Measurements from ENCODE around the gene SPDYA.
A peak's percentile ranks its signal among the peaks of the same experiment; 100 is the strongest.
"Not testable (repeated sequence)": the region's sequence is repeated elsewhere in the genome, so short reads cannot be mapped to it uniquely, and the experiment has no call there.

The SPDYA gene

DNA sequence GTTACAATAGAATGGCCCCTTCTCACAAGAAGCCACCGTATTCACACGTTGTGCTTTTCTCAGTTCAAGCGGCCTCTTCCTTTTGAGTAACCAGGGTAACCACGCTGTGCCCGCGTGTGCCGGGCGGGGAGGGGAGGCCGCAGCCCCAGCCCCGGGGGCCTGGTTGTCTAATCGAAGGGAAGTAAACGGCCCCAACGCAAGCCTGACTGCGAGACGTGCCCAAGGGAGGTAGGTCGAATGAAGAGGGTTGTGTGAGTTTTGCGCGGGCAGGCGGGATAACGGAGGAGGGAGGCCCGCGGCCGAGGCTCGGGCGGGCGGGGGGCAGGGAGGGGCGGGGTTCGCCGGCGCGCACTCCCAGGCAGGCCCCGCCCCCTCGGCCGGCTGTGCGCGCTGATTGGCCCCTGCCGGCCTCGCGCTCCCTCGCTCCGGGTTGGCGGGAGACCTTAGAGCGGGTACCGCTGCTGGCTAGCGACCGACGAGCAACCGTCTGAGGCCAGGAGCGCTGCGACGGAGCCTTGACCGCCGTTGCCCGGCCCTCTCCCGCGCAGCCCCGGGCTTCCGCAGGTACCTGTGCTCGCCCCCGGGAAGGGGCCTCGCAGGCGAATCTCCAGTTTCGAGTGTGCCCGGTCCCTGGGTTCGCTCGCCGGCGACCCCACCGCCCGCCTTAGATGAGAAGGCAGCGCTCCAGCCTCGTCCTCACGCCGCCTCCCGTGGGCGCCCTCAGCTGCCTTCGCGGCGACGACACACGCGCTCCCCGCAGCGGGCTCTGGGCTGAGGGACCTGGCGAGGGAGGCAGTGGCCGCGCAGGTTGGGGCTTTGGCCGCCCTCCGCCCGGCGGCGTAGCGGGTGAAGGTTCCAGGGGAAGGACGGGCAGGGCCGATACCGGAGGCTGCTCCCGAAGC lies at the start of gene SPDYA:
SPDYA (plus strand) TSS at position 451 of the 902 bp plus-strand sequence. CDS start 5,181 bp downstream, outside the sequence.
- DNase-seq (ENCODE audit: low read depth) = no peak

DNA sequence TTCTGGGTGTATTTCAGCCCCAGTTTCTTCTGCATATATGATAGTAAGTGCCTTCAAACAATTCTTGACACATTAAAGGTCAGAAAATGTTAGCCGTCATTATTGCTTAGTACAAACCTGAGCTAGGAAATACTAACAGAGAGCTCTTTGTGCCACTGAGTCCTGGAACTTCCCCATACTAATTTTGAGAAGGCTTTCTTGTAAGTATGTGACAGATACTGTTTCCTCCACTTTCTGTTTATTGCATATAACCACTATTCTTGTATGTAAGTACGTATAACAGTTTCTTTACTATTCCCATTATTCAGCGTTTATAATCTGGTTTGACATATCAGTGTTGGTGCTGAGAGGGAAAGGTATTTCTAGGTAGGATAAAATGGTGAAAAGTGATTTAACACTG lies 49.2 kb upstream of the SPDYA start:
- no peak for DNase-seq (ENCODE audit: low read depth)

DNA sequence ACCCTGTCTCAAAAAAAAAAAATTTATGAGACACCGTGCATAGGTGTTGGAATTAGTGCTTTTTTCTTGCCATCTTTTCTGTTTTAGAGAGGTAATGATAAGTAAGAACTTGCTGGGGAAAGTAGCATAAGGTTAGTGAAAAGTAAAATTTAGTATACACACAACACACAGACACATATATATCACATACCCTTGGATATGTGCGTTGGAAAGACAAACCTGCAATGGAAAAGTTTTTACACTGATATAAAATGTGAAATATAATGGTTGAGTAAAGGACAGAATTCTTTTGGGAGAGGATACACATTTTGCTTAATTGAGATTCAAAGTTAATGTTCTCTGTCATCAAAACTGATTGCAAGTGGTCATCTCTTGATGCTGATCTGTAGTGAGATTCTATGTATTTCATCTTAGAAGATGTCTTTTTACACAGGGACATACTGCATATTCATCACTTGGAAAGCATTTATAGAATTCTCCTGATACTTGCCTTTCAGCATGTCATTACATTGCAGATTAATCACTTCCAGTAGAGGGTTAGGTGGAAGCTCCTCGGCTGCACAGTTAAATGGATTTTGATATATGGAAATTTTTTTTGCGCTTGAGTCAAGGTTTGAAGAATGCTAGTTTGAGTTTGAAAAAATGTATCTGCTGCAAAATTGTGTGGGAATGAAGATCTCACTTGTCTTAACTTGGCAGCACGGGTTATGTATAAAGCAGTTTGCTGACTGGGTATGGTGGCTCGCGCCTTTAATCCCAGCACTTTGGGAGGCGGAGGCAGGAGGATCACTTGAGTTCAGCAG lies 45.5 kb upstream of the SPDYA start:
- DNase-seq (ENCODE audit: low read depth) = peak; percentile 51

DNA sequence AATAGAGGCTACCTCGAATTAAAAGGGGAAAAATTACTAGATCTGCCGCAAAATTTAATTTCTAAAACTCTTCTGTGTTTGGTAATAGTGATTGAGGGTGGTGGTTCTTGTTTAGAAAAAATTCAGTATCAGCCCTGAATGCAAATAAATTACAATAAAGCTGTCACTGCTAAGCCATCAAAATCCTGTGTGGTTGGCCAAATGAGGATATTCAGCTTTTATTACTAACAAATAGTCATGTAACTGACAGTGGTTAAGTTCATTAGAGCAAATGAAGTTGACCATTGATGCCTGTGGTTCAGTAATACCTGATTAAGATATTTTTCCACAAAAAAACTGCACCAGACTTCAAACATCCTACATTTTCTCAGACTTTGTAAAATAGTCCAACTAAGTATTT lies 44.6 kb upstream of the SPDYA start:
- no peak for DNase-seq (ENCODE audit: low read depth)

DNA sequence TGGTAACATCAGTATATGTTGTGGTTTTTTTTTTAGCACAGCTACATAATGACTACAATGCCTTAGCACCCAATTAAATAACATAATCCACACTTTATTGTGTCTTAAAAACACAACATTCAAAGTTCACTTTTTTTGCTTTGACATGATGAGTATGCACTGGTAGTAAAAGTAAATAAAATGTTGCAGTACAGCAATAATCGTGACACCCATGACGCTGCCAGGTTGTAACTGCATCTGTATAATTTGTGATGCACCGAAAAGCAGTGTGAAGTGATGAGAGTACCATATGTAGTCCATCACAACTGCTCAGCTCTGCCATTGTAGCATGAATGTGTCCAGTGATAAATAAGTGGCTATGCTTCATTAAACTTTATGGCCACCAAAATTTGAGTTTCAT lies 43.3 kb upstream of the SPDYA start:
- DNase-seq (ENCODE audit: low read depth) = no peak

DNA sequence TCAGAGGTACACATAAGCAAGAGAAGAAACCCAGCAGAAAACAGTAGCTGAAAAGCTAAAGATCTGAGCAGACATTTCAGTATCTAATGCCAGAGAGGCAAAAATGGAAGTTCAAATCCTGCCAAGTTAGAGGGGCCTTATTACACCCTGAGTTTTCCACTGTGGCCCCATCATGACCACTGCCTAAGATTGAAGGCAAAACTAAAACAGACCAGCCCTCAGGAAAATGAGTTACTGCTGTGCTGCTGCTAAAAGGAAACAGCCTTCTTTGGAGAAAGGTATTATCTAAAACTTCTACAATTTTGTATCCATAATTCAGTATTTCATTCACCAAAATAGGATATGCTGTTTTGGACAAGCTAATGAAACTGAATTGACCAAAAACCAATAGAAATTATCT lies 42.2 kb upstream of the SPDYA start:
- DNase-seq (ENCODE audit: low read depth) = no peak

DNA sequence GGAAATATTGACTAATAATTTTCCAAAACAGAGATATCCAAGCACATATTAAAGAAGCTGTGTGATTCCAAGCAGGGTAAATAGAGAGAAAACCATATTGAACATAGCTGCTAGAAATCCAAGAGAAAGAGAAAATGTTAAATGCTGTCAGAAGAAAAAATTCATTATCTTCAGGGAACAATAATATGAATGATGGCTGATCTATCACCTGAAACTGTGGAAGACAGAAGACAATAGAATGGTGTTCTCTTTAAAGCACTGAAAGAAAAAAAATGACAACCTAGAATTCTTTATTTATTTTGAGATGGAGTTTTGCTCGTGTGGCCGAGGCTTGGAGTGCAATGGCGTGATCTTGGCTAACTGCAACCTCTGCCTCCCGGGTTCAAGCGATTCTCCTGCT lies 41.7 kb upstream of the SPDYA start:
- DNase-seq (ENCODE audit: low read depth) = no peak

DNA sequence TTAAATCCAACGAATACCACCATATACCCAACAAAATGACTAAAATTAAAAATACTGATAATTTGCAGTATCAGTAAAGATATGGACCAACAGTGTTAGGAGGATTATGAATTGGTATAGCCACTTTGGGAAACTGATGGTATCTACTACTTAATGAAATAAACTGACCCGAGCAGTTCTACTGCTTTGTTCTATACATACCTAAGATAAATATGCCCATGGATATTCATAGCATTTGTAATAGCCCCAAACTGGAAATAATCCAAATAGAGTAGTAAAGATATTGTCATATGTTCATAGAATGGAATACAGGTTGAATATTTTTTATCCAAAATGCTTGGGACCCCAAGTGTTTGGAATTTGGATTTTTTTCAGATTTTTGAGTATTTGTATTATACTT lies 38.3 kb upstream of the SPDYA start:
- no peak for DNase-seq (ENCODE audit: low read depth)

DNA sequence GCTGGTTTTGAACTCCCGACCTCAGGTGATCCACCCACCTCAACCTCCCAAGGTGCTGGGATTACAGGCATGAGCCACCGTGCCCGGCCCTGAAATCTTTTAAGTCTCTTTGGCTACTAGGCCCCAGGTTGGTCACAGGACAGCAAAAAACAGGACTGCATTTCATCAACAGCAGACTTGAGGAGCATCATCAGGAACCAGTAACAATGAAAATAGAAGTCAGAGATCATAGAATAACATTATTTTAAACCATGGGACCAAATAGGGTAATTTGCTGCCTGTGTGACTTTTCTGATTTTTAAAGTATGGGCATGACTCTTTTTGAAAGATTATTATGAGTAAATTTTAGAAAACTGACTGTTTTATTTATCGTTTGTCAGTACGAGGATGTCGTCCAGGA lies 34.2 kb upstream of the SPDYA start:
- no peak for DNase-seq (ENCODE audit: low read depth)

DNA sequence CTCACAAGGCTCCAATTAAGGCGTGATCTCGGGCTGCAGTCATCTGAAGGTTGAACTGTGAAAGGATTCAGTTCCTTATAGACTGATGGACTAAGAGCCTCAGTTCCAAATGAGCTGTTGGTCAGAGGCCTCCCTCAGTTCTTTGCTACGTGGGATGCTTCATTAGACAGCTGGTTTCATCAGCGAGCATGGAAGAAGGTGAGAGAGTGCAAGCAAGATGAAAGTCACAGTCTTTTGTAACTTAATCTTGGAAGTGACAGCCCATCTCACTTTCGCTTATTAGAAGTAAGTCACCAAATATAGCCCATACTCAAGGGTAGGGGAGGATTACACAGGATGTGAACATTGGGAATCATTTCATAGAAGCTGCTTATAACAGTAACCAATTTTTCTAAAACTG lies 32.2 kb upstream of the SPDYA start:
- no peak for DNase-seq (ENCODE audit: low read depth)

DNA sequence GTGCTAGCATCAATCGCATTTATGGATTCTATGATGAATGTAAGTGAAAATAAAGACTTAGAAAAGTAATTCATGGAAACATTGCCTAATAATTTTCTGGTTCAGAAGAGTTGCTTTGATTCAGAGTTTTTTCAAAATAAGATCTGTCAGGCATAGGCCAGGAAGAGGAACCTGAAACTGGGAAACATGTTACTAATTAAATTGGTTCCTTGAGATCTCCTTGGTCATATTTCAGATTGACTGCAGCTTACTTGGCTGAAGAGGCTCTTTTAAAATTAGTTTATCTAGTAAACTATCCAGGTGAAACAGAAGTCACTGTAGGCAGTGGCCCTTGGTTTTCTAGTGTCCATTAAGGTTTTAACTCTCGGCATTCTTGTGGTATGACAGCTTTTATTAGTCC lies 31.6 kb upstream of the SPDYA start:
- no peak for DNase-seq (ENCODE audit: low read depth)

DNA sequence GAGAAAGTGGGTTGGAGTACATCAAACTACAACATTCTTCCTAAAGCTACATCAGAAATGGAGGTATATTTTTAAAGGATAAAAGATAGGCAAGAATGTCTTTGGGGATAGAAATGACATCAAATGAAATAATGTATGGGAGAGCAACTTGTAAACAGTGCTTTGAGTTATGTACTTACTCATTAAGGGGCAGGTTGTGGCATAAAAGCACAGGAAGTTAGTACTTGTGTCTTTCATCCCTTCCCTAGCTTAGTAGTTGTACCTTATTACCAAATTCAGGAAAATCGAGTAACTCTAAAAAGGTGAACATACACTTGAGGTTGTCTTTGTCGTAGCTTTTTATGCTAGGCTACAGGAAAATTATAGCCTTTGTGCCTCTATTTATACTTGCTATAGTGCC lies 30.1 kb upstream of the SPDYA start:
- no peak for DNase-seq (ENCODE audit: low read depth)

DNA sequence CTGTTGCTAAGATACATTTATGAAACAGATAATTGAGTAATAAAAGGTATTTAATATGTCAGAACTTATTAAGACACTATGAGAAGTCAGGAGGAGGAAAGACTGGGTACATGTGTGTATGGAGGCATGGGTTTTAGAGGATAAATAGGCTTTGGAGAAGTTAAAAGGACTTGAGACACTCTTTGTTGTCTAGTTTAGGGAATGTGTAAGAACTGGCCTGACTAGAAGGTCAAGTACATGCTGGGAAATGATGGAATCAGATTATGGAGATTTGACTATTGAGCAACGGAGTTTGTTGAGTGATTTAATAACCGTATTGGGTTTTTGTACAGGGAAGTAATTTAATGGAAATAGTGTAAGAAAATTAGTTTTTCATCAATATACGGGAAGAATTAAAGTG lies 28.2 kb upstream of the SPDYA start:
- DNase-seq (ENCODE audit: low read depth) = no peak

DNA sequence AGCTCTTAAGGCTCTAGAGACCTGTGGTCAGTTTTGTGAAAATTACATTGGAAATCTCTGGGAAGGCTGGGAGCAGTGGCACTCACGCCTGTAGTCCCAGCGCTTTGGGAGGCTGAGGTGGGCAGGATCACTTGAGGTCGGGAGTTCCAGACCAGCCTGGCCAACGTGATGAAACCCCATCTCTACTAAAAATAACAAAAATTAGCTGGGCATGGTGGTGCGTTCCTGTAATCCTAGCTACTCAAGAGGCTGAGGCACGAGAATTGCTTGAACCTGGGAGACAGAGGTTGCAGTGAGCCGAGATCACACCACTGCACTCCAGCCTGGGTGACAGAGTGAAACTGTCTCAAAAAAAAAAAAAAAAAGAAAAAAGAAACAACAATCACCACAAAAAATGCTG lies 26.1 kb upstream of the SPDYA start:
- DNase-seq (ENCODE audit: low read depth) = not testable (repeated sequence)

DNA sequence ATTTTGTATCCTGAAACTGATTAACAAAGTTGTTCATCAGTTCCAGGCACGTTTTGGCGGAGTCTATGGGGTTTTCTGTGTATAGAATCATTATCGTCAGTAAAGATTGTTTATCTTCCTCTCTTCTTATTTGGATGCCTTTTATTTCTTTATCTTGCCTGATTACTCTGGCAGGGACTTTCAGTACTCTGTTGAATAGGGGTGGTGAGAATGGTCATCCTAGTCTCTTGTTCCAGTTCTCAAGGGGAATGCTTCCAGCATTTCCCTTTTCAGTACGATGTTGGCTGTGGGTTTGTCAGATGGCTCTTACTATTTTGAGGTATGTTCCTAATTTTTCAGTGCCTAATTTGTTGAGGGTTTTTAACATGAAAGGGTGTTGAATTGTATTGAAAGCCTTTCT lies 14.0 kb upstream of the SPDYA start:
- DNase-seq (ENCODE audit: low read depth) = no peak

DNA sequence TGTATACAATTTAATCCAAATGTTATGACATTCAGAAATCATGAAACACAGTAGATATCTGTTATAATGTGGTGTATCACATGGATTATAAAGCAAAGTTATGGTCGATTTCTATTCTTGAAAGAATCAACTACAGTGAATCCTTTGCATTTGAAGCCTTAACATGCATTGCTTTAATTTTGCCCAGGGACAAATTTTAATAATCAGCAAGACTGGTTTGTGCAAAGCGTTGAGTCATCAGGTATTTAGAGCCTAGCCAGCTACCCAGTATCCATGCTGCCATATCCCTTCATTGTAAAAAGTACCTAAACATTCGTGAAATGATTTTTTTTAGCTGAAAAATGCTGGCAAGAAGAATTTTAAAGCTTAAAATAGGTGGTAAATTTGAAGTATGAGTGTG lies 8.9 kb upstream of the SPDYA start:
- no peak for DNase-seq (ENCODE audit: low read depth)

DNA sequence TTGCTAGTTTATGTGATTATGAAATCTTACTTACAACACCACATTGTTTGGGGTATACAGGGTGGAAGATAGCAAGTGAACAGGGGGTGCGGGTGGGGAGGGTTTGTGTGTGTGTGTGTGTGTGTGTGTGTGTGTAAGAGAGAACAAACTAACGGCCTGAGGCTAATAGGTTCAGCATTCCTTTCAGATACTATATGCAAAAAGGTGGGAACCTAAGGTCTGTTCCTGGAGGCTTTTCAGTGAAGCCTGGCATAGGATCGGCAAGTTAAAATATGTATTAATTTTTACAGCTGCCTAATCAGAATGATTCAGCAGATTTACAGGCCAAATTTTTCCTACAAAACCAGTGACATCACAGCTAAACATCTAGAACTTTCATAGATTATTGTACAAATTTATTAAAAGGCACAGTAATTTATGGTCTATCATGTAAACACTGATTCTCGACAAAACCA lies 7.6 kb upstream of the SPDYA start:
- DNase-seq (ENCODE audit: low read depth) = no peak

DNA sequence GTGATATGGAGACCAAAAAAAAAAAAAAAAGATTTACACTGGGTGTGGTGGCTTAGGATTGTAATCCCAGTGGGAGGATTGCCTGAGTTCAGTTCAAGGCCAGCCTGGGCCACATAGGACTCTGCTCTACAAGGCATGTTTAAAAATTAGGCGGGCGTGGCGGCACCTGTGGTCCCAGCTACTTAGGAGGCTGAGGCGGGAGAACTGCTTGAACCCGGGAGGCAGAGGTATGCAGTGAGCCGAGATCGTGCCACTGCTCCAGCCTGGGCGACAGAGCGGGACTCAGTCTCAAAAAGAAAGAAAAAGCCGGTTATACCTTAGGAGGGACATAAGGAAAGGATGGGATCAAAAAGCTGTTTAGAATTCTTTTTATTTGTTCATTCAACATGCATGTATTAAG lies 707 bp upstream of the SPDYA start:
- DNase-seq (ENCODE audit: low read depth) = no peak

DNA sequence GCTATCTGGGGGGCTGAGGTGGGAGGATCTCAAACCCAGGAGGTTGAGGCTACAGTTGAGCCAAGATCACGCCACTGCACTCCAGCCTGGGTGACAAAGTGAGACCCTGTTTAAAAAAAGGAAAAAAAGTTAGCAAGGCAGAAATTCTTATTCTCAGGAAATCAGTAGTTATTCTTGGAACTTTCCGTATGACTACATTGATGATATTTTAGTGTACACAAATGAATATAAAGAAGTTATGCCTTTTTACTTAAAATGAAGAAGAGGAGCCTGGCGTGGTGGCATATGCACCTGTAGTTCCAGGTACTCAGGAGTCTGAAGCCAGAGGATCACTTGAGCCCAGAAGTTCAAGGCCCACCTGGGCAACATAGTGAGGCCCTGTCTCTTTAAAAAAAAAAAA lies 7.4 kb downstream of the SPDYA start:
- no peak for DNase-seq (ENCODE audit: low read depth)

DNA sequence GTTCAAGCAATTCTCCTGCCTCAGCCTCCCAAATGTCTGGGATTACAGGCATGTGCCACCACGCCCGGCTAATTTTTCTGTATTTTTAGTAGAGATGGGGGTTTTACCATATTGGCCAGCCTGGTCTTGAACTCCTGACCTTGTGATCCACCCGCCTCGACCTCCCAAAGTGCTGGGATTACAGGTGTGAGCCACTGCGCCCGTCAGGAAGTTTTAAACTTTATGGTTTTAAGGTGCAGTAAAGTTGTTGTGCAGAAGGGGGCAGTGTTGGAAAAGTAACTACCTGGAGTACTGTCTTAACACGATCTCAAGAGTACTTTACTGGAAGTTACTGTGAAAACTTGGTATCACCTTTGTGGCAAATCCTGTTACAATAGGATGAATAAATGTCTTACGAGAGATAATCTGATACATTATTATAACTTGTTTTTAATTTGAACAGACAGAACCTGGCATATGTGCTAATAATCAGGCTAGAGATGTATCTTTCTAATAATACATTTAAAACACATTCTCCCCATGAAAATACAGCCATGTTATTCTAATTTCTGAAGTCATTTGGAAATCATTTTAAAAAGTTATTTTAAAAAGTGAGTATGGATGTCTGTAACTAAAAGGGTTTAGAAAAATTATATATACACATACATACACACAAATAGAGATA lies 10.8 kb downstream of the SPDYA start:
- DNase-seq (ENCODE audit: low read depth) = no peak

DNA sequence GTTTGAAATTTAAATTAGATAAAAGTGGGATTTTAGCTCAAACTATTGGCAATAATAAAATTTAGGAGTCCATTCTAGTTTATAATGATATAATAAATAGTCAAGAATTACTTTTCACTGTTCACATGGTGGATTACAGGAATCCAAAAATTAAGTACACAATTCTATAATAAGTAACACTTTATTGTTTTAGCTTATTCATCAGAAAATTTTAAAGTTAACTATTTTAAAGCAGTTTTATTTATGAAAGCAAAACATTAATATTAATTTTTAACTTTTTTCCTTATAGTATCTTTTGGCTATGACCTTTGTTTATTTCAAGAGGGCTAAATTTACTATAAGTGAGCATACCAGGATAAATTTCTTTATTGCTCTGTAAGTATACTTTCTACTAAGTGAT lies 11.4 kb downstream of the SPDYA start:
- DNase-seq (ENCODE audit: low read depth) = no peak

DNA sequence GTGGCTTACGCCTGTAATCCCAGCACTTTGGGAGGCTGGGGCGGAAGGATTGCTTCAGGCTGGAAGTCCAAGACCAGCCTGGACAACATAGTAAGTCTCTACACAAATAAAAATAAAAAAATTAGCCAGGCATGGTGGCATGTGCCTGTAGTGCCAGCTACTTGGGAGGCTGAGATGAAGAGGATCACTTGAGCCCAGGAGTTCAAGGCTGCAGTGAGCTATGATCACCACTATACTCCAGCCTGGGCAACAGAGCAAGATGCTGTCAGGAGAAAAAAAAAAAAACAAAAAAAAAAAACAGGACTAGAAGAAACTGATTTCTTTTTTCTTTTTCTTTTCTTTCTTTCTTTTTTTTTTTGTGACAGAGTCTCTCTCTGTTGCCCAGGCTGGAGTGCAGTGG lies 13.6 kb downstream of the SPDYA start:
- no peak for DNase-seq (ENCODE audit: low read depth)

DNA sequence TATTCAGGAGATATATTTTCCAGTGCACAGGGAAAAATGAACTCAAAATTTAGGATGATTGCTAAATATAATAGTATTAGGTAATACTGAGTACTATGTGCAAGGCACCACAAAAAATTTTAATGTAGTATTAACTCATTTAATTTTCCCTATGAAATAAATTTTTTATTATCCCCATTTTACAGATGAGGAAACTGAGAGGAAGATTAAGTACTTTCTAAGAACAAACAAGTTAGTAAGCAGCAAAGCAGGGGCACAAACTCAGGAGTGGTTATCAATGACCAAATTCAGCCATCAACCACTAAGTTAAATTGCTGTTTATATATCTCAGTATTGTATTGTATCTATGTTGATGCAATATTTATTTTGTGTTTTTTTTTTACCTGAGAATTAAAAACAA lies 14.2 kb downstream of the SPDYA start:
- DNase-seq (ENCODE audit: low read depth) = no peak
